K562 (cell line): ENCODE measurements around the gene LENEP. TPM values are rescaled to one million over a fixed set of nuclear protein-coding genes. Genes with fewer than 3 reads are reported as not detected.

Experiments used
- ATF1 ChIP-seq, 2 experiments: fragments of 450-650 bp in 1 of 2; IDR thresholded peaks; 2 replicates each; pipeline ENCODE4 v1.6.1; 2016; ENCODE audit warnings: missing compliant biosample characterization in 1 of 2, missing genetic modification characterization in 1 of 2
- CAMTA2 ChIP-seq: fragments of 250-450 bp; sonication (Bioruptor Pico); conservative IDR thresholded peaks from 2 replicates; pipeline ENCODE4 v1.5.1; 2022
- CREB3L1 ChIP-seq: fragments of 450-650 bp; IDR thresholded peaks from 2 replicates; pipeline ENCODE4 v1.6.1; 2014; ENCODE audit warnings: low read depth, mild to moderate bottlenecking, moderate library complexity, borderline replicate concordance
- ERF ChIP-seq: fragments of 450-650 bp; formaldehyde crosslinking; IDR thresholded peaks from 2 replicates; pipeline ENCODE4 v1.4.0; 2020; ENCODE audit warnings: mild to moderate bottlenecking, mixed read lengths
- MAX ChIP-seq: sonication (generic); formaldehyde crosslinking; IDR thresholded peaks from 2 replicates; pipeline ENCODE4 v1.9.0; 2022; ENCODE audit warnings: mild to moderate bottlenecking, missing genetic modification reagents
- MCM5 ChIP-seq: fragments of 450-650 bp; IDR thresholded peaks from 2 replicates; pipeline ENCODE4 v1.6.1; 2016; ENCODE audit warnings: low read depth
- MEIS2 ChIP-seq: fragments of 450-650 bp; IDR thresholded peaks from 2 replicates; pipeline ENCODE4 v1.6.1; 2014; ENCODE audit warnings: mild to moderate bottlenecking; ENCODE audit not compliant: partially characterized antibody
- OTX1 ChIP-seq: fragments of 450-650 bp; formaldehyde crosslinking; IDR thresholded peaks from 2 replicates; pipeline ENCODE4 v1.4.0; 2022; ENCODE audit warnings: mild to moderate bottlenecking
- PHF21A ChIP-seq: fragments of 450-650 bp; IDR thresholded peaks from 2 replicates; pipeline ENCODE4 v1.6.1; 2017; ENCODE audit warnings: low read depth, borderline replicate concordance
- PPARD ChIP-seq: fragments of 250-450 bp; sonication (Bioruptor Pico); IDR thresholded peaks from 2 replicates; pipeline ENCODE4 v1.8.0; 2022; ENCODE audit warnings: inconsistent platforms, mild to moderate bottlenecking, moderate library complexity
- PTBP1 ChIP-seq: fragments of 200-400 bp; formaldehyde crosslinking; IDR thresholded peaks from 2 replicates; pipeline ENCODE4 v1.6.1; 2017; ENCODE audit warnings: low read depth, low read length
- SMAD2 ChIP-seq: fragments of 150-350 bp; IDR thresholded peaks from 2 replicates; pipeline ENCODE4 v1.6.1; 2014; ENCODE audit warnings: low read depth, mild to moderate bottlenecking, low read length
- TRIM25 ChIP-seq: fragments of 450-650 bp; IDR thresholded peaks from 2 replicates; pipeline ENCODE4 v1.7.0; 2016; ENCODE audit warnings: borderline replicate concordance
- ZBTB40 ChIP-seq, 2 experiments: fragments of 450-650 bp in 1 of 2; sonication (generic) in 1 of 2; formaldehyde crosslinking in 1 of 2; IDR thresholded peaks; 2 replicates each; pipeline versions ENCODE4 v1.7.1 to v1.9.0; 2016 to 2022; ENCODE audit warnings: inconsistent platforms in 1 of 2, mild to moderate bottlenecking in 1 of 2, missing genetic modification reagents in 1 of 2
- ZEB2 ChIP-seq: fragments of 450-650 bp; IDR thresholded peaks from 2 replicates; pipeline ENCODE4 v1.6.1; 2016
- ZNF311 ChIP-seq: fragments of 250-450 bp; sonication (Bioruptor Pico); IDR thresholded peaks from 2 replicates; pipeline ENCODE4 v1.4.0; 2020; ENCODE audit warnings: mild to moderate bottlenecking, moderate library complexity
- polyA plus RNA-seq, 8 experiments: library from polyadenylated mRNA; depleted of rRNA in 4 of 8; stranded (reverse) in 5 of 8; unstranded in 3 of 8; fragments of >200 nt; fragmentation: Nextera tagmentation in 2 of 8; fragmentation: Illumina TruSeq in 1 of 8; extraction: Ambion mirVana in 2 of 8; extraction: Trizol in 1 of 8; gene quantifications; 2 replicates each; pipeline versions ENCODE4 v1.2.1 to v1.2.3, GENCODE V29; 2011 to 2014; ENCODE audit warnings: inconsistent platforms in 1 of 8, missing spikeins in 1 of 8
- total RNA-seq, 7 experiments: library from RNA; depleted of rRNA in 6 of 7; stranded (reverse); fragments of >200 nt in 6 of 7; fragmentation: Illumina TruSeq in 2 of 7; extraction: Trizol in 2 of 7; gene quantifications; 2 replicates each; pipeline versions ENCODE4 v1.2.1 to v1.2.3, GENCODE V29; 2011 to 2021; ENCODE audit warnings: low replicate concordance in 1 of 7

Gene LENEP
- total and polyA plus RNA-seq, 9 of the 15 experiments (the other 6 are each of a cell fraction or from before 2014, with no cell fraction given), result 0.23 to 0.87 (median 0.67) TPM; not detected in 5

GRCh38 chr1:154974102-154974807 lies 19.1 kb upstream of the LENEP start, which contains the start of gene CKS1B (continued):
- TF ChIP-seq TRIM25 (no peak), PPARD (CRISPR knock-in tag) (no peak), MEIS2 (no peak), PHF21A (no peak), CREB3L1 (peak; percentile 82; the same call in 1 of the 2 replicates), MCM5 (no peak), MAX (peak; percentile 100), SMAD2 (no peak), CAMTA2 (CRISPR knock-in tag) (no peak), ZBTB40 (IDR thresholded peaks at IDR 0.05) (peak; percentile 99), ZBTB40 (CRISPR knock-in tag; IDR thresholded peaks at IDR 0.05) (peak; percentile 91), PTBP1 (no peak), ERF (0 out of 2 replicates have a peak, but pooled peaks have one; percentile 79), OTX1 (CRISPR knock-in tag) (peak; percentile 66; the same call in 1 of the 2 replicates), ZNF311 (CRISPR knock-in tag) (no peak), ZEB2 (no peak), ATF1 (CRISPR knock-in tag; IDR thresholded peaks at IDR 0.05) (no peak), ATF1 (tag; IDR thresholded peaks at IDR 0.05) (peak; percentile 92)
